BLaER1 (cell line): ENCODE results near the gene CHN2.
"Not testable (repeated sequence)": the region's sequence is repeated elsewhere in the genome, so short reads cannot be mapped to it uniquely, and the experiment has no call there.

Source experiments
- H3K27ac ChIP-seq: shearing (Covaris generic); formaldehyde crosslinking; 2 replicates; pipeline ENCODE4 v1.8.1; 2022
- H3K27me3 ChIP-seq: shearing (Covaris generic); formaldehyde crosslinking; 2 replicates; pipeline ENCODE4 v1.8.1; 2022
- H3K36me3 ChIP-seq: shearing (Covaris generic); formaldehyde crosslinking; 2 replicates; pipeline ENCODE4 v1.8.1; 2022
- H3K4me1 ChIP-seq: shearing (Covaris generic); formaldehyde crosslinking; 2 replicates; pipeline ENCODE4 v1.8.1; 2022
- H3K4me2 ChIP-seq: shearing (Covaris generic); formaldehyde crosslinking; 2 replicates; pipeline ENCODE4 v1.8.1; 2022
- H3K4me3 ChIP-seq: shearing (Covaris generic); formaldehyde crosslinking; 2 replicates; pipeline ENCODE4 v1.8.1; 2022
- H3K9ac ChIP-seq: shearing (Covaris generic); formaldehyde crosslinking; 2 replicates; pipeline ENCODE4 v1.8.1; 2022
- H3K9me3 ChIP-seq: shearing (Covaris generic); formaldehyde crosslinking; 2 replicates; pipeline ENCODE4 v1.8.1; 2022
- H4K20me1 ChIP-seq: shearing (Covaris generic); formaldehyde crosslinking; 2 replicates; pipeline ENCODE4 v1.8.1; 2022
- Cebpa-rat ChIP-seq: shearing (Covaris generic); IDR thresholded peaks from 2 replicates; pipeline ENCODE4 v1.8.1; 2022

CHN2 gene

GRCh38 chr7:29249383-29249750, 54.8 kb downstream of the CHN2 start:
- no peak for TF ChIP-seq Cebpa-rat
- H3K4me3 ChIP-seq = no peak overlapping the region
- no peak overlapping the region for H3K27ac ChIP-seq
- H3K9me3 ChIP-seq = no peaks in the 10 kb centered on the region
- H3K36me3 ChIP-seq = no peaks in the 10 kb centered on the region
- peaks cover 32% of the 10 kb centered on the region for H3K4me1 ChIP-seq
- no peaks in the 10 kb centered on the region for H3K27me3 ChIP-seq
- H3K9ac ChIP-seq = no peak overlapping the region
- no peak overlapping the region for H3K4me2 ChIP-seq
- no peaks in the 10 kb centered on the region for H4K20me1 ChIP-seq

DNA sequence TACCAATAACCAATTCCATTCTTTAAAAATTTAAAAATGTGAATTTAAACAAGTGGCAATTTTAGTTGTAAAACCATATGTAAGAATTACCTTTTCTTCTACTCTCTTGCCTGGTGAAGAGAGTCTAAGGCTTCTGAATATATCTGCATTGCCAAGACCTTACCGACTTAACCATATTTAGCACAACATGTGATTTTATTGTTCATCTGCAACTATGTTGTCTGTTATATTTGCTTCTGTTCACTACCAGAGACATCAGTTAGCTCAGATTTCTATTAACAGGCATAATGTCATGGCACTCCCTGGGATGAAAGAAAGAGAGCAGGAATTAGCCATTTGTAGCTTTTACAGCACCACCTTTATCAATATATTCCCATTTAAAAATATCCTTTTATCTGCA, 55.3 kb downstream of the CHN2 start:
- H3K9ac ChIP-seq = no peak overlapping the region
- H3K27ac ChIP-seq = no peak overlapping the region
- no peak for TF ChIP-seq Cebpa-rat
- H3K36me3 ChIP-seq = no peaks in the 10 kb centered on the region
- peaks cover 28% of the 10 kb centered on the region for H3K4me1 ChIP-seq
- no peak overlapping the region for H3K4me2 ChIP-seq
- H4K20me1 ChIP-seq = no peaks in the 10 kb centered on the region
- no peaks in the 10 kb centered on the region for H3K9me3 ChIP-seq
- no peaks in the 10 kb centered on the region for H3K27me3 ChIP-seq
- no peak overlapping the region for H3K4me3 ChIP-seq

GRCh38 chr7:29253225-29253624, 58.6 kb downstream of the CHN2 start:
- no peaks in the 10 kb centered on the region for H4K20me1 ChIP-seq
- peaks cover 9% of the 10 kb centered on the region; the same call in 1 of the 2 replicates for H3K4me1 ChIP-seq

DNA sequence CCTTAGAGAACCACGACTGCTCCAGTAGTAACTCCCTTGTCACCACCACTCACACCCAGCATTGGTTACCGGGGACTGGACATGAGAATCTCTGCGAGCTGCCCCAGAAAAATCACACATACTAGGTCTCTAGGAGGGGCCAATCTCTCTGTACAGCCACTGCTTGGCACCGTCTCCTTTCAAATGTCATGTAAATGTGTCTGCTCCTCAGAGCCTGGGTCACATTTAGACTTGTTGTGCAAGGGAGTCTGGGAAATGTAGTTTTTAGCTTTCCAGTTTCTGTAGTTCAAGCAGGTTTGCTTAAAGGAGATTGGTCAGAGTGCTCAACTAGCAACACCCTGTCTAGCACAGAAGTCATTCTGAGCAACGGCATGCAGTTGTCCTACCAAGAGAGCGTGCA, 60.0 kb downstream of the CHN2 start:
- no peaks in the 10 kb centered on the region for H4K20me1 ChIP-seq
- H3K4me3 ChIP-seq = no peak overlapping the region
- no peak overlapping the region for H3K9ac ChIP-seq
- H3K4me1 ChIP-seq = no peaks in the 10 kb centered on the region
- TF ChIP-seq Cebpa-rat = no peak
- no peaks in the 10 kb centered on the region for H3K27me3 ChIP-seq
- H3K4me2 ChIP-seq = no peak overlapping the region
- no peak overlapping the region for H3K27ac ChIP-seq
- no peaks in the 10 kb centered on the region for H3K36me3 ChIP-seq
- no peaks in the 10 kb centered on the region for H3K9me3 ChIP-seq

More at GRCh38 chr7:29253225-29253624, 58.6 kb downstream of the CHN2 start:
- Histone ChIP-seq H3K27ac (no peak overlapping the region), H3K36me3 (no peaks in the 10 kb centered on the region), H3K4me2 (no peak overlapping the region), H3K27me3 (no peaks in the 10 kb centered on the region), H3K9ac (no peak overlapping the region), H3K4me3 (no peak overlapping the region), H3K9me3 (no peaks in the 10 kb centered on the region)
- no peak for TF ChIP-seq Cebpa-rat

DNA sequence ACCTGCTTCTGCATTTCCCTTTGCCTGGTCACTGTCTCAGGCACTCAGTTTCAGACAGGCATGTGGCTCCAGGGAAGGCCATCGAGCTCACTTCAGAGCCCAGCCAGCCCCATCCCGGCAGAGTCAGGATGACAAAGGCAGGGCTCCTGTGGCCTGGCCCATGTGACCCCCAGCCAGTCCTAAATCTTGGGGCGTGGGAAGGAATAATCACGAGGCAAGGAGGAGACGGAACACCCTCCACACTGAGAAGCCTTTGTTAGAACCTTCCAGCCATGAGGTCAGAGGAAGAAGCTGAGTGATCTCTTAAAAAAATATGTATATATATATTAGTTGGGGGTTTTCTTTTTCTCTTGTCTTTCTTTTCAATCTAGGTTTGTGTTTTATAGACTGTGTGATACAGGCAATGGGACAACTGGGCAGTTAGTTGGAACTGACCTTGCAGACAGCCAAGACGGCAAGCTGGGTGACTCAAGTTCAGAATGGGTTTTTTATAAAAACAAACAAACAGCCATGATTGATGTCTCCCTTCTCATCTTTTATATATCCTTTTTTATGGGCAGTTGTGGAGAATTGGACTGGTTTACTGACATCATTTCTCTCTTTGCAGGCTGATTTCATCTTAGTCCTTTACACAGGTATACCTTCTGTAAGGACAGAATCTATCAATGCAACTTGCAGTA, 60.8 kb downstream of the CHN2 start:
- no peak for TF ChIP-seq Cebpa-rat
- no peaks in the 10 kb centered on the region for H3K27me3 ChIP-seq
- no peaks in the 10 kb centered on the region for H3K4me1 ChIP-seq
- no peaks in the 10 kb centered on the region for H3K36me3 ChIP-seq
- no peak overlapping the region for H3K4me2 ChIP-seq
- no peaks in the 10 kb centered on the region for H3K9me3 ChIP-seq
- H3K4me3 ChIP-seq = no peak overlapping the region
- H3K27ac ChIP-seq = no peak overlapping the region
- no peak overlapping the region for H3K9ac ChIP-seq
- H4K20me1 ChIP-seq = no peaks in the 10 kb centered on the region

DNA sequence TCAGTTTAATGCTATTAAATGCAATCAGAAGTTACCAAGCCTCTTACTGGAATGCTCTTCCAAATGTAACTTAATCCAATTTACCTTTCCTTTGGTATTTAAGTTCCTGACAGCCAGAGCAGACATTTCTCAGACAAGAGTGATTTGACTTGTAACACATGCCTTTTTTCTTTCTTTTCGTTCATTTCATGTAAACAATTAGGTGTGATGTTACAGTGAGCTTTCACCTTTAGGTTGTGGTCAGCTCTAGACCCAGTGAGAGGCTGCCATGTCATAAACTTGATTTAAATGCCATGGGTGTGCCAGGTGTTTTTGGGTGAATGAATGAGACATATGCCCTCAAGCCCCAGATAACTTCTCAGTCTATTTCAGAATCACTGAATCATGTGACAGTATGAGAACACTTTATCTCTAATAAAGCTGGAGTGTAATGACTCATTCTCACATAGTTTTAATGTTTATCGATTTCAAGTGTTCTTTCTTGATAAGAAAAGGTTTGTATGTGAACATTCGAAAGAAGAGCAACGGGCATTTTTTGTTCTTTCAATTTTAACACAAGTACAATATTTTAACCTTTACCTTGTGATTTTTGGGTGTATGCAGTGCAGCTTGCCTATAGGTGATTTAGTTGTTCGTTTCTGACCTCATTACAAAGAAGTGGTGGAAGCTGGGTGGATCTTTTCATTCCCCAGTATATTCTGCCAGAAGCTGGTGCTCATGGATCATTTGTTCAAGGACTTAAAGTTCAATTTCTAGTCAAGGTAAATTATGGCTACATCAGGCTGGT, 61.5 kb downstream of the CHN2 start:
- Histone ChIP-seq H3K36me3 (no peaks in the 10 kb centered on the region), H3K27ac (no peak overlapping the region), H3K4me1 (no peaks in the 10 kb centered on the region), H4K20me1 (no peaks in the 10 kb centered on the region), H3K9ac (no peak overlapping the region), H3K4me3 (no peak overlapping the region), H3K9me3 (no peaks in the 10 kb centered on the region), H3K27me3 (no peaks in the 10 kb centered on the region), H3K4me2 (no peak overlapping the region)
- no peak for TF ChIP-seq Cebpa-rat

DNA sequence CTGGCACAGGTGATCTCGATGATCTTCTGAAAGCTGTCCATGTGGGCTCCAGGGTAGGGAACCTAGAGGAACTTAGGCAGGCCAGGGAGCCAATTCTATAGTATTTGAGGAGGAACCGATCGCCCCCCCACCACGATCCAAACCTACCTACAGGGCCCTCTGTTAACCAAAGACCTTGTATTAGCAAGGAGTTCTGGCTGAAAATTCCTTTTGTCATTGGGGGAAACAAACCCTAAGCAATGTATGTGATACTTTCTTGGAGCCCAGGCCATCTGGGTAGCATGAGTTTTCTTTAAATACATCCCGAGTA, 62.1 kb downstream of the CHN2 start:
- no peaks in the 10 kb centered on the region for H4K20me1 ChIP-seq
- H3K4me3 ChIP-seq = no peak overlapping the region
- no peaks in the 10 kb centered on the region for H3K9me3 ChIP-seq
- H3K27ac ChIP-seq = no peak overlapping the region
- no peaks in the 10 kb centered on the region for H3K27me3 ChIP-seq
- H3K4me1 ChIP-seq = no peaks in the 10 kb centered on the region
- no peak overlapping the region for H3K4me2 ChIP-seq
- no peak for TF ChIP-seq Cebpa-rat
- H3K9ac ChIP-seq = no peak overlapping the region
- no peaks in the 10 kb centered on the region for H3K36me3 ChIP-seq

GRCh38 chr7:29258951-29259350, 64.4 kb downstream of the CHN2 start:
- Histone ChIP-seq H3K27ac (no peak overlapping the region), H3K4me2 (no peak overlapping the region), H3K36me3 (no peaks in the 10 kb centered on the region), H3K9ac (no peak overlapping the region), H3K4me1 (no peaks in the 10 kb centered on the region), H3K9me3 (peaks cover 13% of the 10 kb centered on the region), H4K20me1 (no peaks in the 10 kb centered on the region), H3K27me3 (no peaks in the 10 kb centered on the region), H3K4me3 (no peak overlapping the region)
- no peak for TF ChIP-seq Cebpa-rat

DNA sequence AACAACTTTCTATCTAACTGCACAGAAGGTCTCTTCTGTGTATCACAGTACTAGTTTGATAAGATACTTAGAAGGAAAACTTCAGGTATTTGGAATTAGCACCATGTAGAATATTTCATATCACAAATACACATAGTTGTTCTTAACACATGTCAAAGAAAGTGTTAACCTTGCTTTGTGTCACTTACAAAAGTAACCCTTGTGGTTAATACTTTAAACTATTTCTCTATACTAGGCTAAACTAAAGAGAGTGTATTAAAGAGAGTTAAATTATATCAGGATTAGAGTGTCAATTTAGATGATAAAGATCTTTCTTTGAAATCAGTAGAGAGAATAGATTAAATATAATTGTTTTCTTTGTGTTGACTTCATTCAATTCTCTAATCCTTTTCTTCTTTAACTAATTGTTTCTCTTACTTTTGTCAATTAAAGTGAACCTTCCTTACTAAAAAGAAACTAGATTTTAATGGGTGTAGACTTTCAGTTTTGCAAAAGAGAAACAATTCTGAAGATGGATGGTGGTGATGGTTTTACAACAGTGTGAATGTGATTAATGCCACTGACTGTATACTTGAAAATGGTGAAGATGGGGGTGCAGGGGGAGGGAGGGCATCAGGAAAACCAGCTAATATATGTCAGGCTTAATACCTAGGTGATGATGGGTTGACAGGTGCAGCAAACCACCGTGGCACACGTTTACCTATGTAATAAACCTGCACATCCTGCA, 67.8 kb downstream of the CHN2 start:
- Histone ChIP-seq H4K20me1 (no peaks in the 10 kb centered on the region), H3K4me2 (no peak overlapping the region), H3K27ac (no peak overlapping the region), H3K9ac (no peak overlapping the region), H3K4me3 (no peak overlapping the region), H3K36me3 (no peaks in the 10 kb centered on the region), H3K27me3 (no peaks in the 10 kb centered on the region), H3K4me1 (peaks cover 6% of the 10 kb centered on the region; the same call in 1 of the 2 replicates), H3K9me3 (peaks cover 16% of the 10 kb centered on the region)
- TF ChIP-seq Cebpa-rat = no peak

GRCh38 chr7:29263601-29264207, 69.1 kb downstream of the CHN2 start:
- H4K20me1 ChIP-seq, H3K4me3 ChIP-seq, H3K36me3 ChIP-seq, H3K9ac ChIP-seq, H3K4me1 ChIP-seq, H3K27ac ChIP-seq, H3K4me2 ChIP-seq, H3K27me3 ChIP-seq: not testable (repeated sequence)
- peaks cover 16% of the 10 kb centered on the region for H3K9me3 ChIP-seq
